ENCODE results near the gene CDSN.

The CDSN gene

GRCh38 chr6:31065556-31065955 lies 54.7 kb downstream of the CDSN start:
- no peaks in the 10 kb centered on the region for H3K27me3 ChIP-seq (ENCODE audit: insufficient read depth, low read length, poor library complexity, severe bottlenecking)
- H3K4me2 ChIP-seq (ENCODE audit: low read depth, low read length, poor library complexity, severe bottlenecking) = no peak overlapping the region
- H3K36me3 ChIP-seq (ENCODE audit: insufficient read depth, low read length) = no peaks in the 10 kb centered on the region
- TF ChIP-seq CTCF (conservative IDR thresholded peaks at IDR 0.05; ENCODE audit: low read length) (no peak), EZH2phosphoT487 (IDR thresholded peaks at IDR 0.05; ENCODE audit: borderline replicate concordance) (no peak)
- no peaks in the 10 kb centered on the region for H4K20me1 ChIP-seq (ENCODE audit: insufficient read depth, low read length, poor library complexity, severe bottlenecking)
- H3K9me2 ChIP-seq (replicated peaks; ENCODE audit: low read depth, low read length) = no peaks in the 10 kb centered on the region
- no peak overlapping the region for H2AFZ ChIP-seq (ENCODE audit: low read length)
- no peak overlapping the region for H3K9ac ChIP-seq (ENCODE audit: low read depth, low read length, poor library complexity, severe bottlenecking)
- no peak overlapping the region for H3K4me3 ChIP-seq (ENCODE audit: low read length, poor library complexity, severe bottlenecking)
- no peaks in the 10 kb centered on the region for H3K4me1 ChIP-seq (ENCODE audit: insufficient read depth, low read length, poor library complexity, severe bottlenecking)
- H3K9me3 ChIP-seq (ENCODE audit: insufficient read depth, low read depth, low read length) = no peaks in the 10 kb centered on the region
- no peaks in the 10 kb centered on the region for H3F3A ChIP-seq (ENCODE audit: low read depth)
- H3K79me2 ChIP-seq (ENCODE audit: insufficient read depth, low read length) = no peaks in the 10 kb centered on the region

Data from Loucy (cell line).